ENCODE measurements around the gene ZCCHC12. TPM values are rescaled to one million over a fixed set of nuclear protein-coding genes. Genes with fewer than 3 reads are reported as not detected.

ZCCHC12 gene
- total RNA-seq, 1 experiment from 2014 or later: 0.87 TPM

- H3K27ac Mint-ChIP-seq: no peak overlapping the region
- no peaks in the 10 kb centered on the region for H3K4me1 Mint-ChIP-seq
- H3K4me3 Mint-ChIP-seq: no peak overlapping the region
- no peak for ATAC-seq
- no peaks in the 10 kb centered on the region for H3K36me3 Mint-ChIP-seq
- ChIA-PET POLR2A (no interaction called here), CTCF (no interaction called here)
- TF ChIP-seq NFATC4 (CRISPR knock-in tag; IDR thresholded peaks at IDR 0.05) (no peak), E2F5 (CRISPR knock-in tag; IDR thresholded peaks at IDR 0.05) (no peak), ERG (CRISPR knock-in tag; IDR thresholded peaks at IDR 0.05) (no peak), NR2C2 (CRISPR knock-in tag; IDR thresholded peaks at IDR 0.05) (no peak), HMGA2 (CRISPR knock-in tag; IDR thresholded peaks at IDR 0.05) (no peak), TP53 (CRISPR knock-in tag; IDR thresholded peaks at IDR 0.05) (no peak), NFYB (CRISPR knock-in tag; conservative IDR thresholded peaks at IDR 0.05; ENCODE audit: low read depth) (no peak), TEAD1 (CRISPR knock-in tag; IDR thresholded peaks at IDR 0.05) (no peak), ZNF232 (CRISPR knock-in tag; IDR thresholded peaks at IDR 0.05) (no peak), ZNF423 (CRISPR knock-in tag; IDR thresholded peaks at IDR 0.05) (no peak), FOXK1 (CRISPR knock-in tag; IDR thresholded peaks at IDR 0.05) (no peak), ZNF512 (CRISPR knock-in tag; IDR thresholded peaks at IDR 0.05; ENCODE audit: borderline replicate concordance) (no peak)
- TF ChIP-seq, protein P1, sequence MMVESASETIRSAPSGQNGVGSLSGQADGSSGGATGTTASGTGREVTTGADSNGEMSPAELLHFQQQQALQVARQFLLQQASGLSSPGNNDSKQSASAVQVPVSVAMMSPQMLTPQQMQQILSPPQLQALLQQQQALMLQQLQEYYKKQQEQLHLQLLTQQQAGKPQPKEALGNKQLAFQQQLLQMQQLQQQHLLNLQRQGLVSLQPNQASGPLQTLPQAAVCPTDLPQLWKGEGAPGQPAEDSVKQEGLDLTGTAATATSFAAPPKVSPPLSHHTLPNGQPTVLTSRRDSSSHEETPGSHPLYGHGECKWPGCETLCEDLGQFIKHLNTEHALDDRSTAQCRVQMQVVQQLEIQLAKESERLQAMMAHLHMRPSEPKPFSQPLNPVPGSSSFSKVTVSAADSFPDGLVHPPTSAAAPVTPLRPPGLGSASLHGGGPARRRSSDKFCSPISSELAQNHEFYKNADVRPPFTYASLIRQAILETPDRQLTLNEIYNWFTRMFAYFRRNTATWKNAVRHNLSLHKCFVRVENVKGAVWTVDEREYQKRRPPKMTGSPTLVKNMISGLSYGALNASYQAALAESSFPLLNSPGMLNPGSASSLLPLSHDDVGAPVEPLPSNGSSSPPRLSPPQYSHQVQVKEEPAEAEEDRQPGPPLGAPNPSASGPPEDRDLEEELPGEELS (CRISPR knock-in tag; IDR thresholded peaks at IDR 0.05): no peak
- TF ChIP-seq, protein P2, sequence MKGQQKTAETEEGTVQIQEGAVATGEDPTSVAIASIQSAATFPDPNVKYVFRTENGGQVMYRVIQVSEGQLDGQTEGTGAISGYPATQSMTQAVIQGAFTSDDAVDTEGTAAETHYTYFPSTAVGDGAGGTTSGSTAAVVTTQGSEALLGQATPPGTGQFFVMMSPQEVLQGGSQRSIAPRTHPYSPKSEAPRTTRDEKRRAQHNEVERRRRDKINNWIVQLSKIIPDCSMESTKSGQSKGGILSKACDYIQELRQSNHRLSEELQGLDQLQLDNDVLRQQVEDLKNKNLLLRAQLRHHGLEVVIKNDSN (CRISPR knock-in tag; IDR thresholded peaks at IDR 0.05): no peak
- TF ChIP-seq, protein P3, sequence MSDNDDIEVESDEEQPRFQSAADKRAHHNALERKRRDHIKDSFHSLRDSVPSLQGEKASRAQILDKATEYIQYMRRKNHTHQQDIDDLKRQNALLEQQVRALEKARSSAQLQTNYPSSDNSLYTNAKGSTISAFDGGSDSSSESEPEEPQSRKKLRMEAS (CRISPR knock-in tag; IDR thresholded peaks at IDR 0.05): no peak
- peaks cover 4% of the 10 kb centered on the region for H3K27me3 Mint-ChIP-seq (ENCODE audit: low read depth)
- DNase-seq (ENCODE audit: low spot score): no peak
- H3K9me3 Mint-ChIP-seq: no peaks in the 10 kb centered on the region
Observed at GRCh38 chrX:118857006-118857405, 33.4 kb downstream of the ZCCHC12 start.

GRCh38 chrX:118861338-118861737, 37.7 kb downstream of the ZCCHC12 start:
- ChIA-PET POLR2A (no interaction called here), CTCF (no interaction called here)
- no peak overlapping the region for H3K4me3 Mint-ChIP-seq
- no peaks in the 10 kb centered on the region for H3K36me3 Mint-ChIP-seq
- ATAC-seq (no peak), DNase-seq (ENCODE audit: low spot score) (no peak)
- no peaks in the 10 kb centered on the region for H3K9me3 Mint-ChIP-seq
- H3K27me3 Mint-ChIP-seq (ENCODE audit: low read depth): no peaks in the 10 kb centered on the region; the same call in 1 of the 2 replicates
- H3K27ac Mint-ChIP-seq: no peak overlapping the region
- no peaks in the 10 kb centered on the region for H3K4me1 Mint-ChIP-seq
- no peak for TF ChIP-seq SMAD4 (CRISPR knock-in tag; IDR thresholded peaks at IDR 0.05)
- no peak for TF ChIP-seq ZNF232 (CRISPR knock-in tag; IDR thresholded peaks at IDR 0.05)
- TF ChIP-seq, protein P4, sequence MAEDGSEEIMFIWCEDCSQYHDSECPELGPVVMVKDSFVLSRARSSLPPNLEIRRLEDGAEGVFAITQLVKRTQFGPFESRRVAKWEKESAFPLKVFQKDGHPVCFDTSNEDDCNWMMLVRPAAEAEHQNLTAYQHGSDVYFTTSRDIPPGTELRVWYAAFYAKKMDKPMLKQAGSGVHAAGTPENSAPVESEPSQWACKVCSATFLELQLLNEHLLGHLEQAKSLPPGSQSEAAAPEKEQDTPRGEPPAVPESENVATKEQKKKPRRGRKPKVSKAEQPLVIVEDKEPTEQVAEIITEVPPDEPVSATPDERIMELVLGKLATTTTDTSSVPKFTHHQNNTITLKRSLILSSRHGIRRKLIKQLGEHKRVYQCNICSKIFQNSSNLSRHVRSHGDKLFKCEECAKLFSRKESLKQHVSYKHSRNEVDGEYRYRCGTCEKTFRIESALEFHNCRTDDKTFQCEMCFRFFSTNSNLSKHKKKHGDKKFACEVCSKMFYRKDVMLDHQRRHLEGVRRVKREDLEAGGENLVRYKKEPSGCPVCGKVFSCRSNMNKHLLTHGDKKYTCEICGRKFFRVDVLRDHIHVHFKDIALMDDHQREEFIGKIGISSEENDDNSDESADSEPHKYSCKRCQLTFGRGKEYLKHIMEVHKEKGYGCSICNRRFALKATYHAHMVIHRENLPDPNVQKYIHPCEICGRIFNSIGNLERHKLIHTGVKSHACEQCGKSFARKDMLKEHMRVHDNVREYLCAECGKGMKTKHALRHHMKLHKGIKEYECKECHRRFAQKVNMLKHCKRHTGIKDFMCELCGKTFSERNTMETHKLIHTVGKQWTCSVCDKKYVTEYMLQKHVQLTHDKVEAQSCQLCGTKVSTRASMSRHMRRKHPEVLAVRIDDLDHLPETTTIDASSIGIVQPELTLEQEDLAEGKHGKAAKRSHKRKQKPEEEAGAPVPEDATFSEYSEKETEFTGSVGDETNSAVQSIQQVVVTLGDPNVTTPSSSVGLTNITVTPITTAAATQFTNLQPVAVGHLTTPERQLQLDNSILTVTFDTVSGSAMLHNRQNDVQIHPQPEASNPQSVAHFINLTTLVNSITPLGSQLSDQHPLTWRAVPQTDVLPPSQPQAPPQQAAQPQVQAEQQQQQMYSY (CRISPR knock-in tag; IDR thresholded peaks at IDR 0.05): no peak
- TF ChIP-seq, protein P5, sequence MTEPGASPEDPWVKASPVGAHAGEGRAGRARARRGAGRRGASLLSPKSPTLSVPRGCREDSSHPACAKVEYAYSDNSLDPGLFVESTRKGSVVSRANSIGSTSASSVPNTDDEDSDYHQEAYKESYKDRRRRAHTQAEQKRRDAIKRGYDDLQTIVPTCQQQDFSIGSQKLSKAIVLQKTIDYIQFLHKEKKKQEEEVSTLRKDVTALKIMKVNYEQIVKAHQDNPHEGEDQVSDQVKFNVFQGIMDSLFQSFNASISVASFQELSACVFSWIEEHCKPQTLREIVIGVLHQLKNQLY (CRISPR knock-in tag; IDR thresholded peaks at IDR 0.05): no peak
- no peak for TF ChIP-seq TP53 (CRISPR knock-in tag; IDR thresholded peaks at IDR 0.05)
- no peak for TF ChIP-seq FOXJ3 (CRISPR knock-in tag; IDR thresholded peaks at IDR 0.05; ENCODE audit: borderline replicate concordance)
- TF ChIP-seq SMAD3 (CRISPR knock-in tag; IDR thresholded peaks at IDR 0.05; ENCODE audit: borderline replicate concordance): no peak
- no peak for TF ChIP-seq CBFB (CRISPR knock-in tag; IDR thresholded peaks at IDR 0.05; ENCODE audit: low read depth)
- TF ChIP-seq NR1H2 (CRISPR knock-in tag; IDR thresholded peaks at IDR 0.05): no peak
- no peak for TF ChIP-seq JUN (CRISPR knock-in tag; IDR thresholded peaks at IDR 0.05)
- TF ChIP-seq ZNF416 (CRISPR knock-in tag; IDR thresholded peaks at IDR 0.05): no peak
- TF ChIP-seq MXD4 (CRISPR knock-in tag; IDR thresholded peaks at IDR 0.05; ENCODE audit: borderline replicate concordance): no peak

Data from WTC11 (cell line).